ENCODE data around the gene KPNA4.

DNA sequence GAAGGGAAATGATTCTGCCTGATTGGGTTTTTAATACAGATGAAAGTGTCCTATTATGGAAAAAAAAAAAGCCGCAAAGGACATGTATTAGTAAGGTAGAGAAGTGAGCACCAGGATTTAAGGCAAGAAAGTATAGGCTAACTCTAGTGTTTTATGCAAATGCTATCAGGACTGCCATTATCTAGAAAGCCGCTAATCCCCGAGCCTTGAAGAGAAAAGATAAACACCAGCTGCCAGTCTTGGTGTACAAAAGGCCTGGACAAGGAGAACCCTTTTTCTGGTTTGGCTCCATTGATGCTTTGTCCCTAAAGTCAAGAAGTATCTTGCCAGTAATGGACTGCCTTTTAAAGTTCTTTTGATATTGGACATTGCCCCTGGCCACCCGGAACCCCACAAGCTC lies 107.2 kb downstream of the KPNA4 start:
- TF ChIP-seq, protein P1, sequence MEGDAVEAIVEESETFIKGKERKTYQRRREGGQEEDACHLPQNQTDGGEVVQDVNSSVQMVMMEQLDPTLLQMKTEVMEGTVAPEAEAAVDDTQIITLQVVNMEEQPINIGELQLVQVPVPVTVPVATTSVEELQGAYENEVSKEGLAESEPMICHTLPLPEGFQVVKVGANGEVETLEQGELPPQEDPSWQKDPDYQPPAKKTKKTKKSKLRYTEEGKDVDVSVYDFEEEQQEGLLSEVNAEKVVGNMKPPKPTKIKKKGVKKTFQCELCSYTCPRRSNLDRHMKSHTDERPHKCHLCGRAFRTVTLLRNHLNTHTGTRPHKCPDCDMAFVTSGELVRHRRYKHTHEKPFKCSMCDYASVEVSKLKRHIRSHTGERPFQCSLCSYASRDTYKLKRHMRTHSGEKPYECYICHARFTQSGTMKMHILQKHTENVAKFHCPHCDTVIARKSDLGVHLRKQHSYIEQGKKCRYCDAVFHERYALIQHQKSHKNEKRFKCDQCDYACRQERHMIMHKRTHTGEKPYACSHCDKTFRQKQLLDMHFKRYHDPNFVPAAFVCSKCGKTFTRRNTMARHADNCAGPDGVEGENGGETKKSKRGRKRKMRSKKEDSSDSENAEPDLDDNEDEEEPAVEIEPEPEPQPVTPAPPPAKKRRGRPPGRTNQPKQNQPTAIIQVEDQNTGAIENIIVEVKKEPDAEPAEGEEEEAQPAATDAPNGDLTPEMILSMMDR (IDR thresholded peaks at IDR 0.05), result no peak
- TF ChIP-seq POLR2A (IDR thresholded peaks at IDR 0.05), result no peak

Measured in testis (tissue), 2 donors.